GM12878 (cell line): ENCODE measurements around the gene EZH2.

Experiments used
- CEBPB ChIP-seq, 2 experiments: fragments of 150-350 bp in 1 of 2; IDR thresholded peaks; 2 replicates each; pipeline ENCODE4 v1.6.1; 2012 to 2014; ENCODE audit warnings: low read depth in 2 of 2, low read length in 2 of 2, borderline replicate concordance in 1 of 2, inconsistent platforms in 1 of 2
- EP300 ChIP-seq, 2 experiments: fragments of 150-350 bp in 1 of 2; IDR thresholded peaks; 2 replicates each; pipeline ENCODE4 v1.6.1; 2011 to 2012; ENCODE audit warnings: low read depth in 2 of 2, low read length in 2 of 2, borderline replicate concordance in 1 of 2, improper control_type of control experiment in 1 of 2, inconsistent platforms in 1 of 2; ENCODE audit not compliant: control insufficient read depth in 1 of 2
- EZH2 ChIP-seq: IDR thresholded peaks from 2 replicates; pipeline ENCODE4 v1.6.1; 2012; ENCODE audit warnings: low read depth, mild to moderate bottlenecking, control low read depth, inconsistent platforms, low read length, borderline replicate concordance; ENCODE audit not compliant: control insufficient read depth
- POLR2A ChIP-seq: IDR thresholded peaks from 2 replicates; pipeline ENCODE4 v1.6.1; 2011; ENCODE audit warnings: low read depth, mild to moderate bottlenecking, low read length
- POLR2AphosphoS5 ChIP-seq: IDR thresholded peaks from 2 replicates; pipeline ENCODE4 v1.6.1; 2011; ENCODE audit warnings: mild to moderate bottlenecking, low read length, inconsistent platforms
- RAD51 ChIP-seq: fragments of 450-650 bp; IDR thresholded peaks from 2 replicates; pipeline ENCODE4 v1.6.1; 2016; ENCODE audit warnings: moderate library complexity, mild to moderate bottlenecking, inconsistent platforms
- SP1 ChIP-seq: IDR thresholded peaks from one replicate; pipeline ENCODE4 v1.6.1; 2011; ENCODE audit warnings: low read depth, low read length
- TARDBP ChIP-seq: IDR thresholded peaks from 2 replicates; pipeline ENCODE4 v1.6.1; 2016; ENCODE audit warnings: borderline replicate concordance
- TBL1XR1 ChIP-seq: IDR thresholded peaks from 2 replicates; pipeline ENCODE4 v1.6.1; 2012; ENCODE audit warnings: low read depth, low read length, improper control_type of control experiment
- TF ChIP-seq, protein P1 (sequence below), 3 experiments: IDR thresholded peaks in 2 of 3; conservative IDR thresholded peaks in 1 of 3; 2 replicates each; pipeline ENCODE4 v1.5.1; 2011; ENCODE audit warnings: low read depth in 3 of 3, low read length in 3 of 3, mild to moderate bottlenecking in 3 of 3, control low read depth in 2 of 3, moderate library complexity in 2 of 3, inconsistent platforms in 1 of 3, mixed read lengths in 1 of 3; ENCODE audit not compliant: control insufficient read depth in 2 of 3, insufficient read depth in 1 of 3; ENCODE audit errors: extremely low read depth in 1 of 3
- TF ChIP-seq, protein P2 (sequence below): IDR thresholded peaks from 2 replicates; pipeline ENCODE4 v1.6.1; 2012; ENCODE audit warnings: low read length, inconsistent platforms
- TF ChIP-seq, protein P3 (sequence below): IDR thresholded peaks from 2 replicates; pipeline ENCODE4 v1.6.1; 2012; ENCODE audit warnings: low read depth, low read length, improper control_type of control experiment
- TF ChIP-seq, protein P4 (sequence below): IDR thresholded peaks from 2 replicates; pipeline ENCODE4 v1.6.1; 2012; ENCODE audit warnings: mild to moderate bottlenecking, low read depth, low read length
- TF ChIP-seq, protein P5 (sequence below): IDR thresholded peaks from 2 replicates; pipeline ENCODE4 v1.6.1; 2012; ENCODE audit warnings: low read depth, low read length, improper control_type of control experiment

DNA sequence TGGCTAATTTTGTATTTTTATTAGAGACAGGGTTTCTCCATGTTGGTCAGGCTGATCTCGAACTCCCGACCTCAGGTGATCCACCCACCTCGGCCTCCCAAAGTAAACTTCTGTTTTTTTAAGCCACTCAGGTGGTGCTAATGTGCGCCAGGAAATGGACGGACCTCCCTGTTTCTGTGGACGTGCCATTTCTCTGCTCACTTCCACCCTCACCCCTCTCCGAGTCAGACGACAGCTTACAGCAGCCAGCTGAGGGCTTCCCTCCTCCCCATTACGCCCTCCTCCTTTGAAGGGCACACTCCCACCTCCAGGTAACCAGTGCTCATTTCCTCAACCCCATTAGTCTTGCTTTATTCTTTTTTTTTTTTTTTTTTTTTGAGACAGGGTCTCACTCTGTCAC is 41.7 kb upstream of the EZH2 start:
- TF ChIP-seq, protein P1, sequence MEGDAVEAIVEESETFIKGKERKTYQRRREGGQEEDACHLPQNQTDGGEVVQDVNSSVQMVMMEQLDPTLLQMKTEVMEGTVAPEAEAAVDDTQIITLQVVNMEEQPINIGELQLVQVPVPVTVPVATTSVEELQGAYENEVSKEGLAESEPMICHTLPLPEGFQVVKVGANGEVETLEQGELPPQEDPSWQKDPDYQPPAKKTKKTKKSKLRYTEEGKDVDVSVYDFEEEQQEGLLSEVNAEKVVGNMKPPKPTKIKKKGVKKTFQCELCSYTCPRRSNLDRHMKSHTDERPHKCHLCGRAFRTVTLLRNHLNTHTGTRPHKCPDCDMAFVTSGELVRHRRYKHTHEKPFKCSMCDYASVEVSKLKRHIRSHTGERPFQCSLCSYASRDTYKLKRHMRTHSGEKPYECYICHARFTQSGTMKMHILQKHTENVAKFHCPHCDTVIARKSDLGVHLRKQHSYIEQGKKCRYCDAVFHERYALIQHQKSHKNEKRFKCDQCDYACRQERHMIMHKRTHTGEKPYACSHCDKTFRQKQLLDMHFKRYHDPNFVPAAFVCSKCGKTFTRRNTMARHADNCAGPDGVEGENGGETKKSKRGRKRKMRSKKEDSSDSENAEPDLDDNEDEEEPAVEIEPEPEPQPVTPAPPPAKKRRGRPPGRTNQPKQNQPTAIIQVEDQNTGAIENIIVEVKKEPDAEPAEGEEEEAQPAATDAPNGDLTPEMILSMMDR (IDR thresholded peaks at IDR 0.05 in 2 of 3, conservative IDR thresholded peaks at IDR 0.05 in 1 of 3; ENCODE audit: control insufficient read depth in 2 of 3, extremely low read depth in 1 of 3, insufficient read depth in 1 of 3, low read depth in 3 of 3, low read length in 3 of 3) = no peak
- TF ChIP-seq CEBPB (IDR thresholded peaks at IDR 0.05; ENCODE audit: borderline replicate concordance in 1 of 2, low read depth in 2 of 2, low read length in 2 of 2) (no peak), EZH2 (no peak), SP1 (no peak), POLR2A (no peak), POLR2AphosphoS5 (no peak), EP300 (IDR thresholded peaks at IDR 0.05; ENCODE audit: borderline replicate concordance in 1 of 2, control insufficient read depth in 1 of 2, low read depth in 2 of 2, low read length in 2 of 2) (no peak), TBL1XR1 (no peak), TARDBP (no peak), RAD51 (no peak)
- TF ChIP-seq, protein P2, sequence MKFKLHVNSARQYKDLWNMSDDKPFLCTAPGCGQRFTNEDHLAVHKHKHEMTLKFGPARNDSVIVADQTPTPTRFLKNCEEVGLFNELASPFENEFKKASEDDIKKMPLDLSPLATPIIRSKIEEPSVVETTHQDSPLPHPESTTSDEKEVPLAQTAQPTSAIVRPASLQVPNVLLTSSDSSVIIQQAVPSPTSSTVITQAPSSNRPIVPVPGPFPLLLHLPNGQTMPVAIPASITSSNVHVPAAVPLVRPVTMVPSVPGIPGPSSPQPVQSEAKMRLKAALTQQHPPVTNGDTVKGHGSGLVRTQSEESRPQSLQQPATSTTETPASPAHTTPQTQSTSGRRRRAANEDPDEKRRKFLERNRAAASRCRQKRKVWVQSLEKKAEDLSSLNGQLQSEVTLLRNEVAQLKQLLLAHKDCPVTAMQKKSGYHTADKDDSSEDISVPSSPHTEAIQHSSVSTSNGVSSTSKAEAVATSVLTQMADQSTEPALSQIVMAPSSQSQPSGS = no peak
- TF ChIP-seq, protein P3, sequence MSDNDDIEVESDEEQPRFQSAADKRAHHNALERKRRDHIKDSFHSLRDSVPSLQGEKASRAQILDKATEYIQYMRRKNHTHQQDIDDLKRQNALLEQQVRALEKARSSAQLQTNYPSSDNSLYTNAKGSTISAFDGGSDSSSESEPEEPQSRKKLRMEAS = no peak
- TF ChIP-seq, protein P4, sequence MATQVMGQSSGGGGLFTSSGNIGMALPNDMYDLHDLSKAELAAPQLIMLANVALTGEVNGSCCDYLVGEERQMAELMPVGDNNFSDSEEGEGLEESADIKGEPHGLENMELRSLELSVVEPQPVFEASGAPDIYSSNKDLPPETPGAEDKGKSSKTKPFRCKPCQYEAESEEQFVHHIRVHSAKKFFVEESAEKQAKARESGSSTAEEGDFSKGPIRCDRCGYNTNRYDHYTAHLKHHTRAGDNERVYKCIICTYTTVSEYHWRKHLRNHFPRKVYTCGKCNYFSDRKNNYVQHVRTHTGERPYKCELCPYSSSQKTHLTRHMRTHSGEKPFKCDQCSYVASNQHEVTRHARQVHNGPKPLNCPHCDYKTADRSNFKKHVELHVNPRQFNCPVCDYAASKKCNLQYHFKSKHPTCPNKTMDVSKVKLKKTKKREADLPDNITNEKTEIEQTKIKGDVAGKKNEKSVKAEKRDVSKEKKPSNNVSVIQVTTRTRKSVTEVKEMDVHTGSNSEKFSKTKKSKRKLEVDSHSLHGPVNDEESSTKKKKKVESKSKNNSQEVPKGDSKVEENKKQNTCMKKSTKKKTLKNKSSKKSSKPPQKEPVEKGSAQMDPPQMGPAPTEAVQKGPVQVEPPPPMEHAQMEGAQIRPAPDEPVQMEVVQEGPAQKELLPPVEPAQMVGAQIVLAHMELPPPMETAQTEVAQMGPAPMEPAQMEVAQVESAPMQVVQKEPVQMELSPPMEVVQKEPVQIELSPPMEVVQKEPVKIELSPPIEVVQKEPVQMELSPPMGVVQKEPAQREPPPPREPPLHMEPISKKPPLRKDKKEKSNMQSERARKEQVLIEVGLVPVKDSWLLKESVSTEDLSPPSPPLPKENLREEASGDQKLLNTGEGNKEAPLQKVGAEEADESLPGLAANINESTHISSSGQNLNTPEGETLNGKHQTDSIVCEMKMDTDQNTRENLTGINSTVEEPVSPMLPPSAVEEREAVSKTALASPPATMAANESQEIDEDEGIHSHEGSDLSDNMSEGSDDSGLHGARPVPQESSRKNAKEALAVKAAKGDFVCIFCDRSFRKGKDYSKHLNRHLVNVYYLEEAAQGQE = no peak
- TF ChIP-seq, protein P5, sequence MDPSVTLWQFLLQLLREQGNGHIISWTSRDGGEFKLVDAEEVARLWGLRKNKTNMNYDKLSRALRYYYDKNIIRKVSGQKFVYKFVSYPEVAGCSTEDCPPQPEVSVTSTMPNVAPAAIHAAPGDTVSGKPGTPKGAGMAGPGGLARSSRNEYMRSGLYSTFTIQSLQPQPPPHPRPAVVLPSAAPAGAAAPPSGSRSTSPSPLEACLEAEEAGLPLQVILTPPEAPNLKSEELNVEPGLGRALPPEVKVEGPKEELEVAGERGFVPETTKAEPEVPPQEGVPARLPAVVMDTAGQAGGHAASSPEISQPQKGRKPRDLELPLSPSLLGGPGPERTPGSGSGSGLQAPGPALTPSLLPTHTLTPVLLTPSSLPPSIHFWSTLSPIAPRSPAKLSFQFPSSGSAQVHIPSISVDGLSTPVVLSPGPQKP = no peak
